ENCODE data around the gene AMBN. TPM values are rescaled to one million over a fixed set of nuclear protein-coding genes. Genes with fewer than 3 reads are reported as not detected.
"Not testable (repeated sequence)": the region's sequence is repeated elsewhere in the genome, so short reads cannot be mapped to it uniquely, and the experiment has no call there.

AMBN gene
- total RNA-seq, 1 donor from 2014 or later = not detected

GRCh38 chr4:70608324-70608723 lies 16.3 kb downstream of the AMBN start:
- ATAC-seq = no peak

GRCh38 chr4:70613306-70614183 lies 21.5 kb downstream of the AMBN start:
- ATAC-seq = no peak

GRCh38 chr4:70614184-70614555 lies 22.1 kb downstream of the AMBN start:
- no peak for ATAC-seq

DNA sequence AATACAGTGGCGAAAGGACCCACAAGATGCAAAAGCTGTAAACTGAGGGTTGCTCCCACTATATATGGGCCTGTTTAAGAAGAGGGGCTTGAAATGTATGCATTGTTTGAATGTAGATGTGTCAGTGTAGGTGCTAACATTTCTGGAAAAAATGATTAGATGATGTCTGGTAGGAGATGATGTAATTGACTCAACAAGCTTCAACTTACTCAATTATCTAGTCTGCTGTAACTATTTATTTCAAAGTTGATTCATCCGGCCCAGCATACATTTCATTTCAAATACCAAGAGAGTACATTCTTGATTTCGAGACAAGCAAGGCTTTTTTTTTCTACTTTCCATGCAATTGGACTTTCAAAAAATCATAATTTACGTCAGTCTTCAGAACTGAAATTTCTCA lies 27.2 kb downstream of the AMBN start:
- no peak for ATAC-seq

DNA sequence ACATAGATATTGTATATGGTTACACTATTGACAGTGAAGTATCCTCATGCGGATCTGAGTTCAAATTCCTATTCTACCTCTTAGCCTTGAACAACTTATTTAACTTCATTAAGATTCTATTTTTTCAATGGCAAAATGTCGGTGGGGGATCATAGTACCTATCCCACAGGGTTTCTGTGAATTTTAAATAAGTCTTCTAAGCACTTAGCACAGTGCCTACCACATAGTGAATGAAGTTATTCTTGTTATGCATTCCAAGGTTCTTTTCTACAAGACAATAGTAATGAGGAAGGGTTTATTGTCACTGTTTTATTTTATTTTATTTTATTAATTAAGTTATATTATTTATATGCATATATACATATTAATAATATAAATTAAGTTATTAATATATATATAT lies 27.7 kb downstream of the AMBN start:
- ATAC-seq = no peak

DNA sequence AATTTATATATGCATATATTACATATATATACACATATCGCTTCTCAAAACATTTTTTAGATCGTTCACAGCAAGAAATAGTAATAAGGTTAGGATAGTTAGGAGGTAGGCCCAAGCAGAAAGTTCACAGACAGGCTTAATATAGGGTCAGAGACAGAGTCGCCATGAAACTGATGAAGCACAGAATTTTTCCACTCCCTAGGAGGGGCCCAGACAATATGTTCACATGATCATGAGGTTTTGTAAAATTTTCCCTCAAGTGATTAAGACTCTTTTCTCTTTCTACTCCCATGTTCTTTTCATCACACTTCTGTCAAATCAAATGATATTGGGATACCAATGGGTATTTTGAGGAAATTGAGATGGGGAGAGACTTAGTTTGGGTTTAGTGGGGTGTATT lies 31.3 kb downstream of the AMBN start:
- no peak for ATAC-seq

DNA sequence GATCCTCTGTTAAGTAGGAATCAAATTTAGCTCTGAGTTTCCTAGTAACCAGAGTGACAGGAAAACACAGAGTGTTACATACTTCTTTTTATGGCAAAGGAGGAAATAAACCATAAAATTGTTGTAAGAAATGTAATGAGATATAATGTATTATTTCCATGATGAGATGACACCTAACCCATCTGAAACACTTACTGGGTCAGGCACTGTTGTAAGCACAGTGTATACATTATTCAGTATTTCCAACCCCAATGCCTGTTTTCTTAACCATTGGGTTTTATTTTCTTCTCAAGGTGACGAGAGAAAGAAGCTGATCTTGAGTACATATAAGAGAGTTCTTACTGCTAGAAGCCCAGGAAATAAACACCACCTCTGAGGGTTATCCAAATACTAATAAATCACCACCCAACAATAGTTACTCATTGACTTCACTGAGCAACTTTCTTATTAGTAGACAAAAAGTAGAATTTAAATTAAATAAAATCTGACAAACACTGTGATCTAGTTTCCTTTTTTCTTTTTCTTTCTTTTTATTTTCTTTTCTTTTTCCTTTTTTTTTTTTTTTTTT lies 32.3 kb downstream of the AMBN start:
- no peak for ATAC-seq

- peak; percentile 79 for ATAC-seq
Measured at GRCh38 chr4:70627620-70628019, 35.6 kb downstream of the AMBN start.

GRCh38 chr4:70628444-70628843 lies 36.4 kb downstream of the AMBN start, which contains the start of gene ENAM:
ENAM (plus strand) TSS chr4:70628744; CDS start chr4:70629501, 757 bp downstream.
- ATAC-seq = no peak

DNA sequence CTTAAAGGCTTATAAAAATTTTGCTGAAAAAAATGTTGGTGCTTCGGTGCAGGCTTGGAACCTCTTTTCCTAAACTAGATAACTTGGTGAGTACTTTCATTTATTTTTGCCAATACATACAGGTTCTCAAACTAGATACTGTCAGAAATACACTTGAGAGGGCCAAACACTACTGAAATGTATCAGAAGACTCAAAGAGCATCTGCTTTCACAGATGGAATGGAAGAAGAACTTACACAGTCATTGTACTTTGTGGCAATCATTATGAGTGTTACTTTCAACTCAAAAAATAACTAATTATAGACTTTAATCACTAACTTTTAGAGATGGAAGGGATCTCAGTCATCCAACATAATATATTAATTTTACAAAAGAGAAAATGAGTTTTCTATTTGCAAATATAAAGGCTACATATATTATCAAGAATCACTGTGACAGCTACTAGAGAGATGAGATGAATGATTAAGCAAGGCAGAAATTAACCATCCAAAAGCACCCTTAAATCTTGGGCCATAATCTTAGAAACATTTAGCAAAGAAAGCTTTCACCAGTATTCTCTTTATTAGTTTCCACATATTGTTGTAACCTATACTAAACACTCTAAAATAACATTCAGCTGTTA lies 37.5 kb downstream of the AMBN start:
- ATAC-seq = no peak

GRCh38 chr4:70630162-70630561 lies 38.1 kb downstream of the AMBN start:
- ATAC-seq = no peak

DNA sequence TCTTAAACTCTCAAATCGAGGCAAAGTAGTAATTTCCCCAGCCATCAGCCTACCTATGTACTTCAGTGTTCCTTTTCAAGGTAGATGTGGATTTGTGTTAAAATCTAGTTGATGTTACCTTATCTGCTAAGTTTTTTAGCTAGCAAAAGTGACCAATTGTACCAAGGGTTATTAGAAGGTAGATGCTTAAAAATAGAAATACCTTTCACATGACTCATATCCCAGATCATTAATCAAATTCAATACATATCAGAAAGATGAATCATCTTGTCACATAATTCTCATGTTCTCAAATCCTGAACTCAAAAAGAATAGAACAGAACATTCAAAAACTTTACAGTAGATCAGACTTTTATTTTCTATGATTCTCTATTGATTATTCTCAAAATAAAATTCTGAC lies 40.0 kb downstream of the AMBN start:
- ATAC-seq = no peak

DNA sequence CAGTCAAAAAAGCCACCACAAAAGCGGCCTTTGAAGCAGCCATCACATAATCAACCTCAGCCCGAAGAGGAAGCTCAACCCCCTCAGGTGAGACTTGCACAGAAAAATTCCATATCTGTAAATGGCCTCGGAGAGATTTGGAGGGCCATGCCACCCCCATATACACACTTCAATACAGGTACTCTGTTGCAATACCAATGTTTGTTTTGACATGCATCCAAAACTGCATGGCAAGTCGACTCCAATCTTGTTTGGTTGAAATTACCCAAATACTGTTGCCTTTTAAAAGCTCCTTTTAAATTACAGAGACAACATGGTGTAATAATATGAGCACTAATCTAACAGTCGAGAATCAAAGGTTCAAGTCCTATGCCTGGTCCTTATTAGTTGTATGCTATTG lies 42.4 kb downstream of the AMBN start:
- no peak for ATAC-seq

- ATAC-seq = no peak
Measured at GRCh38 chr4:70637239-70637913, 45.3 kb downstream of the AMBN start.

GRCh38 chr4:70640192-70640591 lies 48.1 kb downstream of the AMBN start:
- ATAC-seq = no peak

DNA sequence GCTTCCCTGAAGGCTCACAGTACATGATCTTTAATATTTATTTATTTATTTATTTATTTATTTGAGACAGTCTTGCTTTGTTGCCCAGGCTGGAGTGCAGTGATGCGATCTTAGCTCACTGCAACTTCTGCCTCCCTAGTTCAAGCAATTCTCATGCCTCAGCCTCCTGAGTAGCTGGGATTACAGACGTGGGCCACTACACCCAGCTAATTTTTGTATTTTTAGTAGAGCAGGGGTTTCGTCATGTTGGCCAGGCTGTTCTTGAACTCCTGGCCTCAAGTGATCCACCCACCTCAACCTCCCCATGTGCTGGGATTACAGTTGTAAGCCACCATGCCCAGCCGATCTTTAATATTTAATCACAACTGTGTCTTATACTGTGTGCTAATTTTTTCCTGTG lies 58.7 kb downstream of the AMBN start:
- ATAC-seq = not testable (repeated sequence)

GRCh38 chr4:70651864-70652506 lies 59.9 kb downstream of the AMBN start:
- ATAC-seq = peak; percentile 52

GRCh38 chr4:70654605-70655011 lies 62.6 kb downstream of the AMBN start:
- no peak for ATAC-seq
